ENCODE measurements around the gene TPRG1L.

DNA sequence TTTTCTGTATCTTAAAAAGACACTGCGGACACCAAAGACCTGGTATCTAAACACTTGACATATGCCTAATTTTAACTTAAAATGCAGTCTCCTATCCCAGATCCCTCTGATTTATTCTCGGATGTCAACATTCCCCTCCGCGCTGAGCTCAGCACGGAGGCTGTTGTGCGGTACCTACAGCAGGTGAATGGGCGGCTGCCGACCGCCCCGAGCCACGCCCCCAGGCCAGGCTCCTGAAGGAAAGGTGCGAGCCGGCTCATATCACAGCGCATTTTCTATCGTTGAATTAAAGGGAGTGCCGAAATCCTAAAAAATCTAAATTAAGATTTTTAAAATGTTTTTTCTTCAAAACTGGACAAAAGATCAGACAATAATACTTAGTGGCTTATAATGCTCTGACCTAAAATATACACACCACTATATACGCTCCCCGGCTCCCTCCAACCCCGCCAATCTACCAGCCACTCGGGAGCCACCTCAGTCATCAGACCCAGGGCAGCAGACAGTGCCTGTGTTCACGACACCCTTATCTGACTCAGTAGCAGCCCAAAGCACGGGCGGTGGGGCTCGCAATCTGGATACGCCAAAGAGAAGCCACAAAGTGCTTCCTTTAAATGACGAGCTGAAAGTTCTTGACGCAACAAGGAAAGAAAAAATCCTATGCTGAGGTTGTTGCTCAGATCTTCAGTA, 21.0 kb downstream of the TPRG1L start:
- no peak for TF ChIP-seq EP300 (IDR thresholded peaks at IDR 0.05)
- TF ChIP-seq, protein P1, sequence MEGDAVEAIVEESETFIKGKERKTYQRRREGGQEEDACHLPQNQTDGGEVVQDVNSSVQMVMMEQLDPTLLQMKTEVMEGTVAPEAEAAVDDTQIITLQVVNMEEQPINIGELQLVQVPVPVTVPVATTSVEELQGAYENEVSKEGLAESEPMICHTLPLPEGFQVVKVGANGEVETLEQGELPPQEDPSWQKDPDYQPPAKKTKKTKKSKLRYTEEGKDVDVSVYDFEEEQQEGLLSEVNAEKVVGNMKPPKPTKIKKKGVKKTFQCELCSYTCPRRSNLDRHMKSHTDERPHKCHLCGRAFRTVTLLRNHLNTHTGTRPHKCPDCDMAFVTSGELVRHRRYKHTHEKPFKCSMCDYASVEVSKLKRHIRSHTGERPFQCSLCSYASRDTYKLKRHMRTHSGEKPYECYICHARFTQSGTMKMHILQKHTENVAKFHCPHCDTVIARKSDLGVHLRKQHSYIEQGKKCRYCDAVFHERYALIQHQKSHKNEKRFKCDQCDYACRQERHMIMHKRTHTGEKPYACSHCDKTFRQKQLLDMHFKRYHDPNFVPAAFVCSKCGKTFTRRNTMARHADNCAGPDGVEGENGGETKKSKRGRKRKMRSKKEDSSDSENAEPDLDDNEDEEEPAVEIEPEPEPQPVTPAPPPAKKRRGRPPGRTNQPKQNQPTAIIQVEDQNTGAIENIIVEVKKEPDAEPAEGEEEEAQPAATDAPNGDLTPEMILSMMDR (IDR thresholded peaks at IDR 0.05): no peak
- no peak for TF ChIP-seq POLR2A (IDR thresholded peaks at IDR 0.05)
- TF ChIP-seq POLR2AphosphoS5 (IDR thresholded peaks at IDR 0.05): no peak

All from upper lobe of left lung (tissue), 4 donors.